ENCODE measurements around the gene DGCR6L.
"Not testable (repeated sequence)": the region's sequence is repeated elsewhere in the genome, so short reads cannot be mapped to it uniquely, and the experiment has no call there.

DNA sequence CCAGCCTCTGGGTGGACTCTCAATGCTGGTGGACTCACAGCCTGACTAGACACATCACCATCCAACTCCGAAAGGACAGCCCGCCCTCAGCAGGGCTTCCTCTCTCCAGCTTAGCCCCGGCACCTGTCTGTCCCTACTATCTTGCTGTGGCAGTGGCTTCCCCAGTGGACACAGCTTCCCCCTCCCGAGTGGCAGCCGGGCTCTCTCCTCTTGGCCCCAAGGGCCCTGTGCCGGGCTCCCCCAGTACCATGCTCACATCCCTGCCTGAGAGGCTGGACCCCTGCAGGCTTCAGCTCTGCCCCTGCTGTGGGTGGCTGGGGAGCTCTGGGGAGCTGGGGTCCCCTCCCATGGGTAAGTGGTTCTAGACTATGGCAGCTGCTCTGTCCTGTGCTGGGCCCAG is 9.1 kb downstream of the DGCR6L start:
- not testable (repeated sequence) for TF ChIP-seq EZH2 (IDR thresholded peaks at IDR 0.05; ENCODE audit: insufficient read depth, poor library complexity, severe bottlenecking); EZH2phosphoT487 (IDR thresholded peaks at IDR 0.05; ENCODE audit: insufficient read depth, low read depth)
